Measurements from ENCODE around the gene CDH13. TPM values are rescaled to one million over a fixed set of nuclear protein-coding genes. Genes with fewer than 3 reads are reported as not detected.

CDH13 gene
- total and polyA plus RNA-seq, 3 experiments from 2014 or later, result not detected

GRCh38 chr16:83315271-83315670 is 688.5 kb downstream of the CDH13 start:
- no peaks in the 10 kb centered on the region for H3K36me3 ChIP-seq (ENCODE audit: insufficient read depth, low read length)
- no peak overlapping the region for H3K27ac Mint-ChIP-seq
- no peaks in the 10 kb centered on the region for H3K27me3 ChIP-seq (ENCODE audit: insufficient read depth, low read length, poor library complexity, severe bottlenecking)
- ChIA-PET CTCF (no interaction called here), POLR2A (no interaction called here)
- H3K27ac ChIP-seq (ENCODE audit: low read depth, low read length), result no peak overlapping the region
- no peaks in the 10 kb centered on the region for H3K27me3 Mint-ChIP-seq
- no peak overlapping the region for H3K4me3 ChIP-seq (ENCODE audit: low read length)
- DNase-seq, result no peak
- no peaks in the 10 kb centered on the region for H3K4me1 ChIP-seq (ENCODE audit: insufficient read depth, low read length)
- no peaks in the 10 kb centered on the region for H3K4me1 Mint-ChIP-seq
- no peak overlapping the region for H3K4me3 Mint-ChIP-seq
- peaks cover 0 to 2% (median 0%) of the 10 kb centered on the region in 5 donors for H3K9me3 Mint-ChIP-seq
- H3K36me3 Mint-ChIP-seq, result no peaks in the 10 kb centered on the region
- H3K9me3 ChIP-seq (ENCODE audit: low read length), result no peaks in the 10 kb centered on the region

- Histone ChIP-seq H3K27ac (ENCODE audit: low read depth, low read length) (no peak overlapping the region), H3K9me3 (ENCODE audit: low read length) (no peaks in the 10 kb centered on the region), H3K36me3 (ENCODE audit: insufficient read depth, low read length) (no peaks in the 10 kb centered on the region), H3K4me3 (ENCODE audit: low read length) (no peak overlapping the region), H3K27me3 (ENCODE audit: insufficient read depth, low read length, poor library complexity, severe bottlenecking) (no peaks in the 10 kb centered on the region), H3K4me1 (ENCODE audit: insufficient read depth, low read length) (no peaks in the 10 kb centered on the region)
- CTCF ChIA-PET, result no interaction called here
- Mint-ChIP-seq H3K27me3 (peaks cover 0 to 1% of the 10 kb centered on the region in 2 donors), H3K36me3 (no peaks in the 10 kb centered on the region), H3K27ac (no peak overlapping the region), H3K4me1 (no peaks in the 10 kb centered on the region), H3K4me3 (no peak overlapping the region), H3K9me3 (peaks cover 0 to 5% (median 2%) of the 10 kb centered on the region in 5 donors)
- no peak for DNase-seq
- POLR2A ChIA-PET, result no interaction called here
These were observed 689.7 kb downstream of the CDH13 start for GRCh38 chr16:83316458-83316857.

GRCh38 chr16:83318390-83318789 is 691.6 kb downstream of the CDH13 start:
- Histone ChIP-seq H3K9me3 (ENCODE audit: low read length) (no peaks in the 10 kb centered on the region), H3K27me3 (ENCODE audit: insufficient read depth, low read length, poor library complexity, severe bottlenecking) (no peaks in the 10 kb centered on the region), H3K4me1 (ENCODE audit: insufficient read depth, low read length) (no peaks in the 10 kb centered on the region), H3K4me3 (ENCODE audit: low read length) (no peak overlapping the region), H3K36me3 (ENCODE audit: insufficient read depth, low read length) (no peaks in the 10 kb centered on the region), H3K27ac (ENCODE audit: low read depth, low read length) (no peak overlapping the region)
- Mint-ChIP-seq H3K36me3 (no peaks in the 10 kb centered on the region), H3K4me3 (no peak overlapping the region), H3K9me3 (peaks cover 0 to 5% (median 4%) of the 10 kb centered on the region in 5 donors), H3K27ac (no peak overlapping the region), H3K4me1 (no peaks in the 10 kb centered on the region), H3K27me3 (peaks cover 0 to 1% of the 10 kb centered on the region in 2 donors)
- DNase-seq, result no peak
- POLR2A ChIA-PET, result no interaction called here
- CTCF ChIA-PET, result no interaction called here

- no peak for DNase-seq
- no peak overlapping the region for H3K4me3 Mint-ChIP-seq
- CTCF ChIA-PET, result interaction anchor here (1.3 kb wide), 1 partner anchor 9 kb away, joined by 3 read pairs; no protein-coding TSS in a partner anchor
- Histone ChIP-seq H3K9me3 (ENCODE audit: low read length) (no peaks in the 10 kb centered on the region), H3K4me3 (ENCODE audit: low read length) (no peak overlapping the region), H3K27me3 (ENCODE audit: insufficient read depth, low read length, poor library complexity, severe bottlenecking) (no peaks in the 10 kb centered on the region), H3K36me3 (ENCODE audit: insufficient read depth, low read length) (no peaks in the 10 kb centered on the region), H3K27ac (ENCODE audit: low read depth, low read length) (no peak overlapping the region), H3K4me1 (ENCODE audit: insufficient read depth, low read length) (no peaks in the 10 kb centered on the region)
- peaks cover 0 to 3% (median 0%) of the 10 kb centered on the region in 5 donors for H3K9me3 Mint-ChIP-seq
- POLR2A ChIA-PET, result no interaction called here
- H3K4me1 Mint-ChIP-seq, result no peaks in the 10 kb centered on the region
- H3K27ac Mint-ChIP-seq, result no peak overlapping the region
- H3K27me3 Mint-ChIP-seq, result peaks cover 0 to 5% of the 10 kb centered on the region in 2 donors
- H3K36me3 Mint-ChIP-seq, result no peaks in the 10 kb centered on the region
These were observed 702.2 kb downstream of the CDH13 start for GRCh38 chr16:83328936-83329335.

GRCh38 chr16:83329441-83329840 is 702.7 kb downstream of the CDH13 start:
- Mint-ChIP-seq H3K4me3 (no peak overlapping the region), H3K4me1 (no peaks in the 10 kb centered on the region), H3K27ac (no peak overlapping the region), H3K36me3 (no peaks in the 10 kb centered on the region), H3K9me3 (peaks cover 0 to under 1% (median 0%) of the 10 kb centered on the region in 5 donors), H3K27me3 (peaks cover 0 to 5% of the 10 kb centered on the region in 2 donors)
- Histone ChIP-seq H3K4me3 (ENCODE audit: low read length) (no peak overlapping the region), H3K4me1 (ENCODE audit: insufficient read depth, low read length) (no peaks in the 10 kb centered on the region), H3K9me3 (ENCODE audit: low read length) (no peaks in the 10 kb centered on the region), H3K36me3 (ENCODE audit: insufficient read depth, low read length) (no peaks in the 10 kb centered on the region), H3K27ac (ENCODE audit: low read depth, low read length) (no peak overlapping the region), H3K27me3 (ENCODE audit: insufficient read depth, low read length, poor library complexity, severe bottlenecking) (no peaks in the 10 kb centered on the region)
- no peak for DNase-seq
- CTCF ChIA-PET, result interaction anchor here (1.3 kb wide), 1 partner anchor 8 kb away, joined by 3 read pairs; no protein-coding TSS in a partner anchor
- POLR2A ChIA-PET, result no interaction called here

- Mint-ChIP-seq H3K9me3 (no peaks in the 10 kb centered on the region), H3K27me3 (peaks cover 0 to 1% of the 10 kb centered on the region in 2 donors), H3K4me3 (no peak overlapping the region), H3K36me3 (no peaks in the 10 kb centered on the region), H3K27ac (no peak overlapping the region), H3K4me1 (no peaks in the 10 kb centered on the region)
- H3K4me3 ChIP-seq (ENCODE audit: low read length), result no peak overlapping the region
- ChIA-PET POLR2A (no interaction called here), CTCF (no interaction called here)
- no peak for DNase-seq
- H3K27me3 ChIP-seq (ENCODE audit: insufficient read depth, low read length, poor library complexity, severe bottlenecking), result no peaks in the 10 kb centered on the region
- no peaks in the 10 kb centered on the region for H3K9me3 ChIP-seq (ENCODE audit: low read length)
- H3K36me3 ChIP-seq (ENCODE audit: insufficient read depth, low read length), result no peaks in the 10 kb centered on the region
- no peak overlapping the region for H3K27ac ChIP-seq (ENCODE audit: low read depth, low read length)
- H3K4me1 ChIP-seq (ENCODE audit: insufficient read depth, low read length), result no peaks in the 10 kb centered on the region
These were observed 703.5 kb downstream of the CDH13 start for GRCh38 chr16:83330251-83330650.

- no peaks in the 10 kb centered on the region for H3K9me3 ChIP-seq (ENCODE audit: low read length)
- CTCF ChIA-PET, result no interaction called here
- POLR2A ChIA-PET, result no interaction called here
- peaks cover 0 to 3% of the 10 kb centered on the region in 2 donors for H3K27me3 Mint-ChIP-seq
- no peaks in the 10 kb centered on the region for H3K4me1 ChIP-seq (ENCODE audit: insufficient read depth, low read length)
- H3K9me3 Mint-ChIP-seq, result no peaks in the 10 kb centered on the region
- no peak overlapping the region for H3K4me3 Mint-ChIP-seq
- H3K4me1 Mint-ChIP-seq, result no peaks in the 10 kb centered on the region
- H3K27ac Mint-ChIP-seq, result no peak overlapping the region
- DNase-seq, result no peak
- H3K4me3 ChIP-seq (ENCODE audit: low read length), result no peak overlapping the region
- H3K27me3 ChIP-seq (ENCODE audit: insufficient read depth, low read length, poor library complexity, severe bottlenecking), result no peaks in the 10 kb centered on the region
- no peak overlapping the region for H3K27ac ChIP-seq (ENCODE audit: low read depth, low read length)
- no peaks in the 10 kb centered on the region for H3K36me3 Mint-ChIP-seq
- H3K36me3 ChIP-seq (ENCODE audit: insufficient read depth, low read length), result no peaks in the 10 kb centered on the region
These were observed 708.3 kb downstream of the CDH13 start for GRCh38 chr16:83335076-83335475.

- H3K27ac Mint-ChIP-seq, result no peak overlapping the region
- Histone ChIP-seq H3K4me1 (ENCODE audit: insufficient read depth, low read length) (no peaks in the 10 kb centered on the region), H3K27ac (ENCODE audit: low read depth, low read length) (no peak overlapping the region), H3K4me3 (ENCODE audit: low read length) (no peak overlapping the region), H3K27me3 (ENCODE audit: insufficient read depth, low read length, poor library complexity, severe bottlenecking) (no peaks in the 10 kb centered on the region), H3K36me3 (ENCODE audit: insufficient read depth, low read length) (no peaks in the 10 kb centered on the region), H3K9me3 (ENCODE audit: low read length) (no peaks in the 10 kb centered on the region)
- no peak for DNase-seq
- no peaks in the 10 kb centered on the region for H3K4me1 Mint-ChIP-seq
- H3K36me3 Mint-ChIP-seq, result no peaks in the 10 kb centered on the region
- H3K4me3 Mint-ChIP-seq, result no peak overlapping the region
- CTCF ChIA-PET, result no interaction called here
- H3K27me3 Mint-ChIP-seq, result peaks cover 0 to 2% of the 10 kb centered on the region in 2 donors
- POLR2A ChIA-PET, result no interaction called here
- H3K9me3 Mint-ChIP-seq, result no peaks in the 10 kb centered on the region
These were observed 709.8 kb downstream of the CDH13 start for GRCh38 chr16:83336603-83337002.

- DNase-seq, result no peak
- Mint-ChIP-seq H3K4me1 (no peaks in the 10 kb centered on the region), H3K27ac (no peak overlapping the region), H3K36me3 (no peaks in the 10 kb centered on the region), H3K9me3 (no peaks in the 10 kb centered on the region), H3K4me3 (no peak overlapping the region), H3K27me3 (peaks cover 0 to 2% of the 10 kb centered on the region in 2 donors)
- H3K4me3 ChIP-seq (ENCODE audit: low read length), result no peak overlapping the region
- ChIA-PET POLR2A (no interaction called here), CTCF (interaction anchor here (1.1 kb wide), 1 partner anchor 10 kb away, joined by 3 read pairs; no protein-coding TSS in a partner anchor)
- no peaks in the 10 kb centered on the region for H3K27me3 ChIP-seq (ENCODE audit: insufficient read depth, low read length, poor library complexity, severe bottlenecking)
- H3K4me1 ChIP-seq (ENCODE audit: insufficient read depth, low read length), result no peaks in the 10 kb centered on the region
- no peaks in the 10 kb centered on the region for H3K9me3 ChIP-seq (ENCODE audit: low read length)
- H3K27ac ChIP-seq (ENCODE audit: low read depth, low read length), result no peak overlapping the region
- no peaks in the 10 kb centered on the region for H3K36me3 ChIP-seq (ENCODE audit: insufficient read depth, low read length)
These were observed 711.4 kb downstream of the CDH13 start for GRCh38 chr16:83338138-83338537.
